GM12873 (cell line): ENCODE measurements around the gene COL17A1.

Source experiments
- TF ChIP-seq, protein P1 (sequence below): IDR thresholded peaks from 2 replicates; pipeline ENCODE4 v1.5.1; 2012; ENCODE audit warnings: low read depth, mild to moderate bottlenecking, moderate library complexity, low read length, control low read depth; ENCODE audit not compliant: insufficient read depth; ENCODE audit errors: missing control alignments

COL17A1 gene

DNA sequence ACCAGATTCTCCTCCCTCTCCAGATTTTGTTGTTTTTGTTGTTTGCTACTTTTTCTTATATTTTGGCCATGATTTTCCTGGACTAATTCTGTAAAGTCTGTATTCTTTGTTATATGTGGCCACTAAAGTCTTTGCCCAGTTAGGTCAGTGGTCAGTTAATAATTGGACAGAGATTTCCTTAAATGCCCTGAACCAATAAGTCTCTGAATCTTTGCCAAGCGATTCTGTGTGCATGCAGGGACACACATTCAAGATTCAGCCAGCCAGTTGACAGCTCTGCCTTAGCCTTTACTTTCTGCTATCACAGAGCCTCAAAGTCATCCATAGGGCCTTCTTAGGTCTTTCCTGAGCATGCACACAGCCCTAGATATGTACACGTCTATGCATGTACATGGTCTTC lies 11.0 kb upstream of the COL17A1 start:
- TF ChIP-seq, protein P1, sequence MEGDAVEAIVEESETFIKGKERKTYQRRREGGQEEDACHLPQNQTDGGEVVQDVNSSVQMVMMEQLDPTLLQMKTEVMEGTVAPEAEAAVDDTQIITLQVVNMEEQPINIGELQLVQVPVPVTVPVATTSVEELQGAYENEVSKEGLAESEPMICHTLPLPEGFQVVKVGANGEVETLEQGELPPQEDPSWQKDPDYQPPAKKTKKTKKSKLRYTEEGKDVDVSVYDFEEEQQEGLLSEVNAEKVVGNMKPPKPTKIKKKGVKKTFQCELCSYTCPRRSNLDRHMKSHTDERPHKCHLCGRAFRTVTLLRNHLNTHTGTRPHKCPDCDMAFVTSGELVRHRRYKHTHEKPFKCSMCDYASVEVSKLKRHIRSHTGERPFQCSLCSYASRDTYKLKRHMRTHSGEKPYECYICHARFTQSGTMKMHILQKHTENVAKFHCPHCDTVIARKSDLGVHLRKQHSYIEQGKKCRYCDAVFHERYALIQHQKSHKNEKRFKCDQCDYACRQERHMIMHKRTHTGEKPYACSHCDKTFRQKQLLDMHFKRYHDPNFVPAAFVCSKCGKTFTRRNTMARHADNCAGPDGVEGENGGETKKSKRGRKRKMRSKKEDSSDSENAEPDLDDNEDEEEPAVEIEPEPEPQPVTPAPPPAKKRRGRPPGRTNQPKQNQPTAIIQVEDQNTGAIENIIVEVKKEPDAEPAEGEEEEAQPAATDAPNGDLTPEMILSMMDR: no peak

DNA sequence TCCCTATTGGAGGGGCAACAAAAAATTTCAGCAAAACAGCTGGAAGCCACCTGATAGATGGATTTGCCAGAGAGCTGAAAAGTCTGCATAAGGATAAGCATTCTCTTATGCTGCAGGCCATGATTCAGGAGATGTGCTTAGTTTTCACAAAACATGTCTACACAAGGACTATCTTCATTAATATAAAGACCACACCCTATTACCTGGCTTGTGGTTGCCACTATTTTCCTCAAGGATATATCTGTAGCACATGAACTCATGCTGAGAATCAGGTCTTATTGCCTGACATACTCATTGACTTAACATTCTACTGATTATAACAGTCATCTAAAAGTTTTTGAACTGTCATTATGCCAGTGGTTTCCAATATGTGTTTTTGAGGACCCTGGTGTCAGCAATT lies 7.1 kb upstream of the COL17A1 start:
- TF ChIP-seq, protein P1: no peak

DNA sequence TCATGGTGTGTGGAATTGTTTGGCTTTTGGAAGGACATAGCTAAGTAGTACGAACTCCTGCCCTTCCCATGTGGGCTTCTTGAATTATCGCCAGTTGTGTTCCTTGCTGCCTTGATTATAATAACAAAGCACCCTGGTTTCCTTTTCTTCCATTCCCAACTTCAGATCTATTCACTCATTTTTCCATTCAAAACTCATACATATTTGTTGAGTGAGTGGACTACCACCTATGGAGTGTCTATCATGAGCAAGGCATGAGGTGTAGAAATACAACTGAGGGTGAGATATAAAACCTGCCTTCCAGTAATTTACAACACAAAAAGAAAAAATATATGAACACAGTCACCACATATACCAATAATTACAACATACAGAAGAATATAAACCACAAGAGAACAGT lies 4.9 kb upstream of the COL17A1 start:
- TF ChIP-seq, protein P1: no peak

DNA sequence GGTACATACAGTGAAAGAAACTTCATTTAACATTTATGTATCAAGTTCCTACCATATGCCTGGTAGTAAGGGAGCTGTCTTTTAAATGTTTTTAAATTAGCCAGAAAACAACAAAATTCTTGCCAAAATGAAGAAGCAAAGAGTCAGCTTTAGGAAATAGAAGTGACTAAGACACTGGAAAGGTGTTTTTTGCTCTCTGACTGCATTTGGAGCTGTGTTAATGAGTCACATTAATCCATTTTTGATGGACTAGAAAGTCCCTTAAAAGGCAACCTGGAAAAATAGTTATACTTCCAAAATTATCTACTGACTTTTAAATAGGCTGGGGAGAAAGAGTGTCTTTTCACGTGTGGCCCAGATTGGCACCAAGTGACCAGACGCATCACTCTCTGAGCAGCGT lies 3.9 kb upstream of the COL17A1 start:
- TF ChIP-seq, protein P1: no peak

DNA sequence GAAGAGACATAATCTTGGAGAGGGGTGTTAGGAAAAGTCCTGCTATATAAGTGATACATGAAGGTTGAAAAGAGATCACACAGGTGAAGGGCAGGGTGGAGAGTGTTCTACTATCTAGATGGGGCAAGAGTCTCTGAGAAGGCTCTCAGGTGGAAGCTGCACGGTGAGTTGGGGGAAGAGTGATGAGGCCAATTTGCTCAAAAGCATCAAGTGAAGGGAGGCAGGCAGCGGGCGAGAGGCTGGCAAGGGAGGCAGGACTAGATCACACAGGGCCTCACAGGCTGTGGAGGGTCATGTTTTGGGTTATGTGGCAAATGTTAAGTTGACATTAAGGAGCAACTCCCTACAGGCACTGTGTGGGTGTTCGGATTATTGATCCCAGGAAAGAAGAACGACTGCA lies 2.6 kb upstream of the COL17A1 start:
- TF ChIP-seq, protein P1: no peak

DNA sequence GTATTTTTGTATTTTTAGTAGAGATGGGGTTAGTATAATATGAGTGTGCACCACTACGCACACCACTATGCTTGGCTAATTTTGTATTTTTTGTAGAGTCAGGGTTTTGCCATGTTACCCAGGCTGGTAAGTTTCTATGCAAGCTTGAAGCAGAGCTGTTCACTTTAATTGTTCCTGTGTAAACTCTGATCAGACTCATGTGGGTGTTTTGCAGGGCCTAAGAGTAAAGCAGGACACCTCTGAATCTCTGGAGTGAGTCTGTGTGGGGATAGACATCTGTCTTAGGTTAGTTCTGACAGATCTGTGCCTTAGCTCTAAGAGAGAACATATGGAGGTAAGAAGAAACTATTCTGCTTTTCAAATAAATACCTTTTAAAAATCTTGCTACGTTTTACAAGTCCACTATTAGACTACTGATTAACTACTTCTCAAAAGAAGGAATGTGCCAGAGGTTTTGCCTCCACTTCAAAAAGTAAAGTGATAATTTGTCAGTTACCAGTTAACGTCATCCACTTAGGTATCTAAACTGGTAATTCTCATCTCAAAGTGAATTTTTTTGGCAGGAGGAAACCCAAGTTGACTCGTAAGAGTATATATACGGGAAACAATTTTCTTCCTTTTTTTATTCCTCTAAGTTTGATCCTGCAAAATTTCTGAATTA lies 1.1 kb downstream of the COL17A1 start:
- TF ChIP-seq, protein P1: no peak

DNA sequence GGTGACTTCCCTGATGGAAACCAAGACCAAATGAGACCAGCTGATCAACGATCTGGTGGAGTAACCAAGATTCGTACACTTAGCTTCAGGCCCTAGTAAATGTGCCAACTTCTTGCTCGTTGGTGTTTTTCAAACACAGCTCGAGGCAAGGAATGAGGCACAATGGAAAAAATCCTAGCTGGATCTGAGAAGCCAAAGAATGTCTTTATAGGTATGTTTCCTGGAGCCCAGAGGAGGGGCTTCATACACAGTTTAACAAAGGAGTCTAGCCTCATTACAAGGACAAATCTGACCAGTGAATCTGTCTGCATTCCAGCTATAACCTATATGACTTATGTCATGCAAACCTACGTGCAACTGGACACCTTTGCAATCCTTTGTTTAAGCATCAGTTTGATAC lies 3.7 kb downstream of the COL17A1 start:
- TF ChIP-seq, protein P1: no peak
